GM19455 (cell line): ENCODE measurements around the gene SCAPER.
"Not testable (repeated sequence)": the region's sequence is repeated elsewhere in the genome, so short reads cannot be mapped to it uniquely, and the experiment has no call there.

ENCODE experiments used
- ATAC-seq: cut with Tn5 transposase; IDR thresholded peaks from one replicate; pipeline ENCODE4 v1.9.1; 2021; ENCODE audit not compliant: unreplicated experiment

SCAPER gene

GRCh38 chr15:76861815-76862397, 43.2 kb downstream of the SCAPER start:
- ATAC-seq, result no peak

GRCh38 chr15:76860201-76860600, 44.9 kb downstream of the SCAPER start:
- no peak for ATAC-seq

GRCh38 chr15:76850367-76850766, 54.8 kb downstream of the SCAPER start:
- not testable (repeated sequence) for ATAC-seq

GRCh38 chr15:76846782-76847181, 58.4 kb downstream of the SCAPER start:
- ATAC-seq, result no peak

- no peak for ATAC-seq
Observed at GRCh38 chr15:76844096-76844495, 61.0 kb downstream of the SCAPER start.

- ATAC-seq, result no peak
Observed at GRCh38 chr15:76843269-76843668, 61.9 kb downstream of the SCAPER start.

- ATAC-seq, result no peak
Observed at GRCh38 chr15:76840830-76841460, 64.2 kb downstream of the SCAPER start.

GRCh38 chr15:76839173-76839572, 66.0 kb downstream of the SCAPER start:
- ATAC-seq, result no peak

GRCh38 chr15:76837474-76837873, 67.7 kb downstream of the SCAPER start:
- no peak for ATAC-seq

- ATAC-seq, result no peak
Observed at GRCh38 chr15:76829939-76830338, 75.2 kb downstream of the SCAPER start.

- ATAC-seq, result no peak
Observed at GRCh38 chr15:76823890-76824289, 81.2 kb downstream of the SCAPER start.

- ATAC-seq, result no peak
Observed at GRCh38 chr15:76823303-76823702, 81.8 kb downstream of the SCAPER start.

GRCh38 chr15:76818926-76819325, 86.2 kb downstream of the SCAPER start:
- not testable (repeated sequence) for ATAC-seq

- ATAC-seq, result no peak
Observed at GRCh38 chr15:76815421-76815820, 89.7 kb downstream of the SCAPER start.

- ATAC-seq, result no peak
Observed at GRCh38 chr15:76812381-76812780, 92.8 kb downstream of the SCAPER start.

GRCh38 chr15:76809412-76810103, 95.6 kb downstream of the SCAPER start:
- no peak for ATAC-seq

GRCh38 chr15:76803049-76803571, 102.0 kb downstream of the SCAPER start:
- ATAC-seq, result no peak

GRCh38 chr15:76802411-76802810, 102.7 kb downstream of the SCAPER start:
- ATAC-seq, result no peak

- ATAC-seq, result no peak
Observed at GRCh38 chr15:76799760-76800159, 105.4 kb downstream of the SCAPER start.

- no peak for ATAC-seq
Observed at GRCh38 chr15:76795217-76795616, 109.9 kb downstream of the SCAPER start.

GRCh38 chr15:76793162-76793561, 112.0 kb downstream of the SCAPER start:
- no peak for ATAC-seq

GRCh38 chr15:76791511-76791910, 113.6 kb downstream of the SCAPER start:
- no peak for ATAC-seq
